CD14-positive monocyte (primary cell): ENCODE results near the gene GCA. TPM values are rescaled to one million over a fixed set of nuclear protein-coding genes. Genes with fewer than 3 reads are reported as not detected.

Experiments
- DNase-seq, 3 donors: peaks; one replicate each; pipeline ENCODE4 v3.0.0-alpha.2; 2011 to 2022
- H2AFZ ChIP-seq: 2 replicates; pipeline ENCODE4 v1.6.0; 2012; ENCODE audit warnings: mild to moderate bottlenecking, low read depth, low read length, inconsistent platforms; ENCODE audit not compliant: insufficient read depth, poor library complexity, severe bottlenecking
- H3K27ac ChIP-seq, 2 donors: 1 replicate in 1 of 2; 2 replicates in 1 of 2; pipeline ENCODE4 v1.5.1; 2012 to 2013; ENCODE audit warnings: low read length in 2 of 2, control low read depth in 1 of 2, inconsistent platforms in 1 of 2, low read depth in 1 of 2, mild to moderate bottlenecking in 1 of 2
- H3K27me3 ChIP-seq, 2 donors: one replicate each; pipeline versions ENCODE4 v1.6.0 to v1.6.1; 2011 to 2013; ENCODE audit warnings: low read length in 2 of 2; ENCODE audit not compliant: control insufficient read depth in 2 of 2, insufficient read depth in 2 of 2
- H3K36me3 ChIP-seq, 2 donors: replicated peaks in 1 of 2; 1 replicate in 1 of 2; 2 replicates in 1 of 2; pipeline versions ENCODE4 v1.5.1 to v1.6.1; 2012 to 2013; ENCODE audit warnings: low read length in 2 of 2, control low read depth in 1 of 2, inconsistent platforms in 1 of 2, mild to moderate bottlenecking in 1 of 2; ENCODE audit not compliant: insufficient read depth in 2 of 2, control insufficient read depth in 1 of 2
- H3K4me1 ChIP-seq, 2 donors: 1 replicate in 1 of 2; 2 replicates in 1 of 2; pipeline versions ENCODE4 v1.5.1 to v1.6.1; 2012 to 2013; ENCODE audit warnings: low read length in 2 of 2, control low read depth in 1 of 2, inconsistent platforms in 1 of 2, mild to moderate bottlenecking in 1 of 2, moderate library complexity in 1 of 2; ENCODE audit not compliant: insufficient read depth in 2 of 2, control insufficient read depth in 1 of 2
- H3K4me2 ChIP-seq: replicated peaks from 2 replicates; pipeline ENCODE3; 2012; ENCODE audit warnings: low read length, moderate library complexity, mild to moderate bottlenecking; ENCODE audit not compliant: poor library complexity, severe bottlenecking; ENCODE audit errors: extremely low read depth
- H3K4me3 ChIP-seq, 3 experiments: fragments of 200-600 bp in 1 of 3; sonication (generic) in 1 of 3; replicated peaks in 1 of 3; 1 replicate in 2 of 3; 2 replicates in 1 of 3; pipeline ENCODE4 v1.5.1; 2011 to 2013; ENCODE audit warnings: low read length in 3 of 3, mild to moderate bottlenecking in 3 of 3, control low read depth in 2 of 3, low read depth in 2 of 3, inconsistent platforms in 1 of 3, moderate library complexity in 1 of 3
- H3K79me2 ChIP-seq: 2 replicates; pipeline ENCODE4 v1.6.0; 2012; ENCODE audit warnings: mild to moderate bottlenecking, control low read depth, inconsistent platforms, low read length, moderate library complexity; ENCODE audit not compliant: insufficient read depth
- H3K9ac ChIP-seq: 2 replicates; pipeline ENCODE4 v1.6.0; 2017; ENCODE audit warnings: low read length, mild to moderate bottlenecking; ENCODE audit not compliant: insufficient read depth, poor library complexity, severe bottlenecking
- H3K9me3 ChIP-seq, 2 donors: replicated peaks in 1 of 2; 1 replicate in 1 of 2; 2 replicates in 1 of 2; pipeline versions ENCODE4 v1.5.1 to v1.6.1; 2012 to 2013; ENCODE audit warnings: low read length in 2 of 2, control low read depth in 1 of 2; ENCODE audit not compliant: control insufficient read depth in 1 of 2, insufficient read depth in 1 of 2
- H4K20me1 ChIP-seq: 2 replicates; pipeline ENCODE4 v1.6.0; 2012; ENCODE audit warnings: mild to moderate bottlenecking, low read length, control low read depth, moderate library complexity; ENCODE audit not compliant: insufficient read depth
- H3K27ac Mint-ChIP-seq, 7 donors: one replicate each; pipeline ENCODE4 v1.8.0; 2020; ENCODE audit warnings: mild to moderate bottlenecking in 7 of 7, mixed read lengths in 7 of 7, moderate library complexity in 6 of 7, inconsistent platforms in 2 of 7
- H3K27me3 Mint-ChIP-seq, 3 donors: one replicate each; pipeline ENCODE4 v1.8.0; 2021 to 2022; ENCODE audit warnings: low read depth in 3 of 3, mild to moderate bottlenecking in 3 of 3, mixed read lengths in 3 of 3, moderate library complexity in 3 of 3, inconsistent platforms in 1 of 3
- H3K36me3 Mint-ChIP-seq, 2 donors: one replicate each; pipeline ENCODE4 v1.8.0; 2020; ENCODE audit warnings: mixed read lengths in 2 of 2, inconsistent platforms in 1 of 2, mild to moderate bottlenecking in 1 of 2
- H3K4me1 Mint-ChIP-seq: one replicate; pipeline ENCODE4 v1.8.0; 2020; ENCODE audit warnings: mild to moderate bottlenecking, mixed read lengths
- H3K4me3 Mint-ChIP-seq, 2 donors: one replicate each; pipeline ENCODE4 v1.8.0; 2020; ENCODE audit warnings: mild to moderate bottlenecking in 2 of 2, mixed read lengths in 2 of 2, moderate library complexity in 1 of 2
- H3K9me3 Mint-ChIP-seq, 7 donors: one replicate each; pipeline ENCODE4 v1.8.0; 2020 to 2022; ENCODE audit warnings: mixed read lengths in 7 of 7, mild to moderate bottlenecking in 6 of 7, moderate library complexity in 6 of 7, inconsistent platforms in 2 of 7
- WGBS: methylation state at CpG from one replicate; pipeline ENCODE4 v1.1.5; 2013; ENCODE audit warnings: missing lambda C conversion rate; ENCODE audit not compliant: insufficient coverage; 5-methylcytosine and 5-hydroxymethylcytosine counted together
- intact Hi-C, 2 donors: fragments of 100-400 bp; cut with micrococcal nuclease; formaldehyde crosslinking; loops; one replicate each; pipeline versions ENCODE4 v1.15.0 to v1.15.1; 2023
- polyA plus RNA-seq, 3 donors: library from polyadenylated mRNA; depleted of rRNA in 1 of 3; unstranded in 2 of 3; stranded (reverse) in 1 of 3; fragments of 300-500 nt in 2 of 3; fragments of >200 nt in 1 of 3; fragmentation: Illumina TruSeq in 2 of 3; gene quantifications; 1 replicate in 2 of 3; 2 replicates in 1 of 3; pipeline ENCODE4 v1.2.3, GENCODE V29; 2012 to 2021
- TF ChIP-seq, protein P1 (sequence below): fragments of 200-600 bp; IDR thresholded peaks from one replicate; pipeline ENCODE4 v1.8.0; 2022; ENCODE audit warnings: antibody characterized with exemption, mild to moderate bottlenecking

Gene GCA
- polyA plus RNA-seq, 3 donors = 129 to 441 (median 400) TPM

DNA sequence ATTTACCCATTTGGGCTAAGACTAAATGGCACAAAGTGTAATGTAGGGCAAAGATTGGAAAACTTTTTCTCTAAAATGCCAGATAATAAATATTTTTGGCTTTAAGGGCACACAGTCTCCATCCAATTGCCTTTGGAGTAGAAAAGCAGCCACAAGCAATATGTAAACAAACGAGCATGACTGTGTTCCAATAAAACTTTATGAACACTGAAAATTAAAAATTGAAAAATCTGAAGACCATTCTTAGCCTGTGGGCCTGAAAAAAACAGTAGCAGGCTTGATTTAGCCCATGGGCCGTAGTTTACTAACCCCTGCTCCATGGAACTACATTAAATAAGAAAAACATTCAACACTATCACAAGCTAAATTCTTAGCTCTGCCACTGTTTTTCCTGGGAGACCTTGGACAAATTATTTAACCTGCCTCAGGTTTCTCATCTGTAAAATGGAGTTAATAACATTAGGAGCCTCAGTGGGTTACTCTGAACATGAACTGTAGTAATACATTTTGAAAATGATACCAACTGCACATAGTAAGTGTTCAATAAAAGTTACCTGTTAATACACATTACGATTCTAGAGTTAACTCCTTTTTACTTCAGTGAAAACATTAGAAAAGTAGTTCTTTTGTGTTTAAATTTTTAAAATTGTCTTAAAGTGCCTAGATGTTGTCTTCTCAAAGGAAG lies 26.7 kb upstream of the GCA start:
- no peak for DNase-seq
- Histone ChIP-seq H3K4me1 (peaks cover 27 to 45% of the 10 kb centered on the region in 2 donors), H3K79me2 (peaks cover 57% of the 10 kb centered on the region), H3K4me3 (peak overlapping the region; percentile 68 to 98 (median 93)), H3K4me2 (peak overlapping the region; percentile 90), H2AFZ (peak overlapping the region; percentile 85), H4K20me1 (peaks cover 41% of the 10 kb centered on the region), H3K27ac (peak overlapping the region; percentile 98 to 100), H3K9ac (peak overlapping the region; percentile 99), H3K27me3 (no peaks in the 10 kb centered on the region), H3K36me3 (no peaks in the 10 kb centered on the region), H3K9me3 (no peaks in the 10 kb centered on the region)
- 89% methylated on average over 1 of the region's 3 CpGs for WGBS
- H3K4me1 Mint-ChIP-seq = peaks cover 63% of the 10 kb centered on the region
- H3K9me3 Mint-ChIP-seq = no peaks in the 10 kb centered on the region
- peak overlapping the region; percentile 94 to 99 for H3K4me3 Mint-ChIP-seq
- H3K27ac Mint-ChIP-seq = peak overlapping the region; percentile 100
- intact Hi-C loops = no loop called here
- TF ChIP-seq, protein P1, sequence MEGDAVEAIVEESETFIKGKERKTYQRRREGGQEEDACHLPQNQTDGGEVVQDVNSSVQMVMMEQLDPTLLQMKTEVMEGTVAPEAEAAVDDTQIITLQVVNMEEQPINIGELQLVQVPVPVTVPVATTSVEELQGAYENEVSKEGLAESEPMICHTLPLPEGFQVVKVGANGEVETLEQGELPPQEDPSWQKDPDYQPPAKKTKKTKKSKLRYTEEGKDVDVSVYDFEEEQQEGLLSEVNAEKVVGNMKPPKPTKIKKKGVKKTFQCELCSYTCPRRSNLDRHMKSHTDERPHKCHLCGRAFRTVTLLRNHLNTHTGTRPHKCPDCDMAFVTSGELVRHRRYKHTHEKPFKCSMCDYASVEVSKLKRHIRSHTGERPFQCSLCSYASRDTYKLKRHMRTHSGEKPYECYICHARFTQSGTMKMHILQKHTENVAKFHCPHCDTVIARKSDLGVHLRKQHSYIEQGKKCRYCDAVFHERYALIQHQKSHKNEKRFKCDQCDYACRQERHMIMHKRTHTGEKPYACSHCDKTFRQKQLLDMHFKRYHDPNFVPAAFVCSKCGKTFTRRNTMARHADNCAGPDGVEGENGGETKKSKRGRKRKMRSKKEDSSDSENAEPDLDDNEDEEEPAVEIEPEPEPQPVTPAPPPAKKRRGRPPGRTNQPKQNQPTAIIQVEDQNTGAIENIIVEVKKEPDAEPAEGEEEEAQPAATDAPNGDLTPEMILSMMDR = no peak
- no peaks in the 10 kb centered on the region for H3K27me3 Mint-ChIP-seq
- H3K36me3 Mint-ChIP-seq = peaks cover 9 to 12% of the 10 kb centered on the region in 2 donors

DNA sequence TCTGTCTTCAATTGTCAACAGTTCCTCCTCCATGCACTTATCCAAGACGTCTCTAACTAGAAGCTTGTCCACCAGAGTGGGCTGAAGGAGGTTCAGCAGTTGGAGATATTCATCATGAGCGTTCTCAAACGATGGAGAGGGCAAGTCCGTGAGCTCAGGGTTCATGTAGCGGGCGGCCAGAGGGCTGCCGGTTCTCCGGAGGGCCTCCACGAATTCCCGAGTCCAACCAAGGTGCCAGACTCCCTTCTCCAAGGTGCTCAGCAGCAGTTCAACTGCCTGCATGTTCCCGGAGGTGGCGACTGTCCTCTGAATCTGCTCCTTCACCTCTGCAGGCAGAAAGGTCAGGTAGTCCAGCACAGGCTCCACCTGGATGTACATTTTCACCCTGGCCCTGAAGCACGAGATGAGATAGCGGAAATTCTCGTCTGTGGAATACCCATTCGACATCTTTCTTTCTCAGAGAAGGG lies 26.0 kb upstream of the GCA start:
- H3K36me3 Mint-ChIP-seq = peaks cover 7 to 11% of the 10 kb centered on the region in 2 donors
- peak overlapping the region; percentile 90 for H3K4me2 ChIP-seq
- TF ChIP-seq, protein P1 = no peak
- H3K9me3 Mint-ChIP-seq = no peaks in the 10 kb centered on the region
- H3K27ac Mint-ChIP-seq = peak overlapping the region; percentile 100
- H3K27me3 ChIP-seq = no peaks in the 10 kb centered on the region
- peak; percentile 24 to 41 (median 29) for DNase-seq
- peaks cover 34% of the 10 kb centered on the region for H4K20me1 ChIP-seq
- H3K27ac ChIP-seq = peak overlapping the region; percentile 98 to 100
- peak overlapping the region; percentile 99 for H3K9ac ChIP-seq
- H3K4me3 ChIP-seq = peak overlapping the region; percentile 68 to 98 (median 93)
- H3K79me2 ChIP-seq = peaks cover 50% of the 10 kb centered on the region
- H3K4me3 Mint-ChIP-seq = peak overlapping the region; percentile 94 to 99
- peak overlapping the region; percentile 85 for H2AFZ ChIP-seq
- no peaks in the 10 kb centered on the region for H3K36me3 ChIP-seq
- H3K4me1 Mint-ChIP-seq = peaks cover 57% of the 10 kb centered on the region
- peaks cover 27 to 45% of the 10 kb centered on the region in 2 donors for H3K4me1 ChIP-seq
- no peaks in the 10 kb centered on the region for H3K9me3 ChIP-seq
- 0% methylated on average over 13 of the region's 16 CpGs for WGBS
- intact Hi-C loops = no loop called here
- no peaks in the 10 kb centered on the region for H3K27me3 Mint-ChIP-seq
